Parathyroid adenoma (tissue), 2 donors: Measurements from ENCODE around the gene TULP4.

Source experiments
- H2AFZ ChIP-seq: fragments of 300-600 bp; sonication (generic); one replicate; pipeline ENCODE4 v1.7.0; 2017; ENCODE audit warnings: antibody characterized with exemption, mild to moderate bottlenecking
- H3K27ac ChIP-seq: fragments of 300-600 bp; sonication (generic); one replicate; pipeline ENCODE4 v1.7.0; 2017
- H3K27me3 ChIP-seq: fragments of 300-600 bp; sonication (generic); one replicate; pipeline ENCODE4 v1.7.0; 2017; ENCODE audit warnings: low read length; ENCODE audit not compliant: control insufficient read depth, insufficient read depth
- H3K36me3 ChIP-seq: fragments of 300-600 bp; sonication (generic); one replicate; pipeline ENCODE4 v1.7.0; 2017; ENCODE audit warnings: low read length; ENCODE audit not compliant: control insufficient read depth, insufficient read depth
- H3K4me1 ChIP-seq: fragments of 300-600 bp; sonication (generic); one replicate; pipeline ENCODE4 v1.7.0; 2017; ENCODE audit warnings: control low read depth
- H3K4me2 ChIP-seq: fragments of 300-600 bp; sonication (generic); one replicate; pipeline ENCODE4 v1.7.0; 2017; ENCODE audit warnings: low read length
- H3K4me3 ChIP-seq: fragments of 300-600 bp; sonication (generic); one replicate; pipeline ENCODE4 v1.7.0; 2017; ENCODE audit warnings: low read depth, low read length
- H3K79me2 ChIP-seq: fragments of 300-600 bp; sonication (generic); one replicate; pipeline ENCODE4 v1.7.0; 2017; ENCODE audit warnings: control low read depth
- H3K9ac ChIP-seq: fragments of 300-600 bp; sonication (generic); one replicate; pipeline ENCODE4 v1.7.0; 2017; ENCODE audit warnings: mild to moderate bottlenecking
- H3K9me3 ChIP-seq: fragments of 300-600 bp; sonication (generic); one replicate; pipeline ENCODE4 v1.7.0; 2017; ENCODE audit warnings: low read length; ENCODE audit not compliant: control insufficient read depth
- CTCF ChIP-seq: fragments of 300-600 bp; sonication (generic); IDR thresholded peaks from one replicate; pipeline ENCODE4 v1.7.0; 2017; ENCODE audit warnings: antibody characterized with exemption, mild to moderate bottlenecking
- donor health status: primary hyperparathyroidism.

Gene TULP4

GRCh38 chr6:158559338-158559894 is 247.2 kb downstream of the TULP4 start:
- H3K9ac ChIP-seq: no peak overlapping the region
- H3K27me3 ChIP-seq: no peaks in the 10 kb centered on the region
- H3K79me2 ChIP-seq: peaks cover 32% of the 10 kb centered on the region
- H3K27ac ChIP-seq: peak overlapping the region; percentile 72
- TF ChIP-seq CTCF: no peak
- H3K4me2 ChIP-seq: peak overlapping the region; percentile 52
- H3K4me1 ChIP-seq: peaks cover 30% of the 10 kb centered on the region
- peak overlapping the region; percentile 82 for H2AFZ ChIP-seq
- H3K36me3 ChIP-seq: no peaks in the 10 kb centered on the region
- no peaks in the 10 kb centered on the region for H3K9me3 ChIP-seq
- peak overlapping the region; percentile 51 for H3K4me3 ChIP-seq

GRCh38 chr6:158559895-158560835 is 247.9 kb downstream of the TULP4 start, which contains the start of gene TMEM181:
Gene TMEM181, plus strand, starts transcription at chr6:158560091. Its CDS starts 134 bp downstream, at chr6:158560225.
- Histone ChIP-seq H3K4me3 (peak within 1 kb of the TSS; percentile 60), H3K9ac (peak within 1 kb of the TSS; percentile 40), H3K4me1 (peaks cover 27% of the 10 kb centered on the region), H2AFZ (peak within 1 kb of the TSS; percentile 82), H3K27me3 (no peaks in the 10 kb centered on the region), H3K27ac (peak within 1 kb of the TSS; percentile 72), H3K79me2 (peaks cover 36% of the 10 kb centered on the region), H3K36me3 (no peaks in the 10 kb centered on the region), H3K4me2 (peak within 1 kb of the TSS; percentile 52), H3K9me3 (no peaks in the 10 kb centered on the region)
- no peak for TF ChIP-seq CTCF

DNA sequence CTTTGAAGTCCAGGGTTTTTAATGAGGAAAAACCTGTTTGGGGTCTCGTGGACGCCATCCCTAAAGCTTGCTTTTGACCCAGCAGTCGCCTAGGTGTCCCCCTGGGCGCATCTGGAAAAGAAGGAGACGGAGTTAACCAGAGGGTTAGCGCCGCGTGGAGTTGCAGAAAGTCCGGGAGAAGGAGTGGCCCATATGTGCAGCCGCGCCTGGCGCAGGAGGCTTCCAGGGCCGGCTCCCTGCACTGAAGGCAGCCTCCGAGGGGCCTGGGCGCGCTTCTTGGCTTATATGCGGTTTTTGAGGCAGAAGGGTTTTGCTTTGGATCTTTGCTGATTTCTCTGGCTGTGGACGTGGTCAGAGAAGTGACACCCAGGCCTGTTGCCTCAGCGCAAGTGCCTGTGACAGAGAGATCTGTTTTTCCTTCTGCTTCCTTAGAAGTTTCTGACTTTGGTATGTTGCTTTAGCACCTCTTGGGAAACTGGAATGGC is 248.6 kb downstream of the TULP4 start:
- peaks cover 25% of the 10 kb centered on the region for H3K4me1 ChIP-seq
- no peaks in the 10 kb centered on the region for H3K9me3 ChIP-seq
- TF ChIP-seq CTCF: no peak
- peak overlapping the region; percentile 65 for H3K27ac ChIP-seq
- H3K79me2 ChIP-seq: peaks cover 43% of the 10 kb centered on the region
- H3K36me3 ChIP-seq: no peaks in the 10 kb centered on the region
- H3K4me2 ChIP-seq: peak overlapping the region; percentile 52
- H3K27me3 ChIP-seq: no peaks in the 10 kb centered on the region
- no peak overlapping the region for H3K9ac ChIP-seq
- peak overlapping the region; percentile 82 for H2AFZ ChIP-seq
- H3K4me3 ChIP-seq: peak overlapping the region; percentile 60
